ENCODE measurements around the gene MAFF.

GRCh38 chr22:38219632-38220031, 17.8 kb downstream of the MAFF start:
- no peak for TF ChIP-seq CTCF (IDR thresholded peaks at IDR 0.05; ENCODE audit: low read depth, low read length, poor library complexity, severe bottlenecking)
- TF ChIP-seq EZH2phosphoT487 (IDR thresholded peaks at IDR 0.05; ENCODE audit: borderline replicate concordance, low read length): no peak

Measured in DOHH2 (cell line).